GM12872 (cell line): ENCODE measurements around the gene C2.

Experiments used
- TF ChIP-seq, protein P1 (sequence below): IDR thresholded peaks from 3 replicates; pipeline ENCODE4 v1.5.1; 2011; ENCODE audit warnings: low read depth, mild to moderate bottlenecking, low read length, moderate library complexity; ENCODE audit not compliant: insufficient read depth

C2 gene

DNA sequence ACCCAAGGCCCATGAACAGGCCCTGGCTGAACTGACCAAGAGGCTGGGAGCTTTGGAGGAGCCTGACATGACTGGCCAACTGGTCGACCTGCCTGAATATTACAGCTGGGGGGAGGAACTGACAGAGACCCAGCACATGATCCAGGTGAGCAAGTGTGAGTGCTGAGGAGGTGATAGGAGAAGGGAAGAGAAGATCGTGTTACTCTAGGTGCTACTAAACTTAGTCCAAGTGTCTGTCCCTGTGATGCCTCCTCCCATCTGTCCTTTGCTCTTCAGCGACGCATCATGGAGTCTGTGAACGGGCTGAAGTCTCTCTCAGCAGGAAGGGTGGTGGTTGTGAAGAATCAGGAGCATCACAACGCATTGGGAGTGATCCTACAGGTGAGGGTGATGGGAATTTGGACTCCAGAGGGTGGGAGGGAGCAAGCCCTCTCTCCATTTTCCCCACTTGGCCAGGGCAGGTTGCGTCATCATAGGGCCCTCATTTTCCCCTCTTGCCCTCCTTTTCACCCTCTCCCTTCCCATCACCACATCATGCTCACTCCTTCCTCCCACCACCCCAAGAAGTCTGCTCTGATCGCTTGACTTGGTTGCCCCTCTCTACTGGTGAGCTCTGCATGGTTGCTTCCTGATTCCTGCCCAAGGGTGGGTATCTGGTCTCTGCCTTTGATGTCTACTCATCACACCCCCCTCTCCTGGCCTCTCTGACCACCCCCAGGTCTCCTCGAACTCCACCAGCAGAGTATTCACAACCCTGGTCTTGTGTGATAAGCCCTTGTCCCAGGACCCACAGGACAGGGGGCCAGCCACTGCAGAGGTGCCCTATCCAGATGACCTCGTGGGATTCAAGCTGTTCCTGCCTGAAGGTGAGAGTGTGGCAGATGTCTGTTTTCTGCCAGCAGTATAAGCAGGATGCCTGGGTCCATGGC lies 39.7 kb downstream of the C2 start:
- TF ChIP-seq, protein P1, sequence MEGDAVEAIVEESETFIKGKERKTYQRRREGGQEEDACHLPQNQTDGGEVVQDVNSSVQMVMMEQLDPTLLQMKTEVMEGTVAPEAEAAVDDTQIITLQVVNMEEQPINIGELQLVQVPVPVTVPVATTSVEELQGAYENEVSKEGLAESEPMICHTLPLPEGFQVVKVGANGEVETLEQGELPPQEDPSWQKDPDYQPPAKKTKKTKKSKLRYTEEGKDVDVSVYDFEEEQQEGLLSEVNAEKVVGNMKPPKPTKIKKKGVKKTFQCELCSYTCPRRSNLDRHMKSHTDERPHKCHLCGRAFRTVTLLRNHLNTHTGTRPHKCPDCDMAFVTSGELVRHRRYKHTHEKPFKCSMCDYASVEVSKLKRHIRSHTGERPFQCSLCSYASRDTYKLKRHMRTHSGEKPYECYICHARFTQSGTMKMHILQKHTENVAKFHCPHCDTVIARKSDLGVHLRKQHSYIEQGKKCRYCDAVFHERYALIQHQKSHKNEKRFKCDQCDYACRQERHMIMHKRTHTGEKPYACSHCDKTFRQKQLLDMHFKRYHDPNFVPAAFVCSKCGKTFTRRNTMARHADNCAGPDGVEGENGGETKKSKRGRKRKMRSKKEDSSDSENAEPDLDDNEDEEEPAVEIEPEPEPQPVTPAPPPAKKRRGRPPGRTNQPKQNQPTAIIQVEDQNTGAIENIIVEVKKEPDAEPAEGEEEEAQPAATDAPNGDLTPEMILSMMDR, result no peak

DNA sequence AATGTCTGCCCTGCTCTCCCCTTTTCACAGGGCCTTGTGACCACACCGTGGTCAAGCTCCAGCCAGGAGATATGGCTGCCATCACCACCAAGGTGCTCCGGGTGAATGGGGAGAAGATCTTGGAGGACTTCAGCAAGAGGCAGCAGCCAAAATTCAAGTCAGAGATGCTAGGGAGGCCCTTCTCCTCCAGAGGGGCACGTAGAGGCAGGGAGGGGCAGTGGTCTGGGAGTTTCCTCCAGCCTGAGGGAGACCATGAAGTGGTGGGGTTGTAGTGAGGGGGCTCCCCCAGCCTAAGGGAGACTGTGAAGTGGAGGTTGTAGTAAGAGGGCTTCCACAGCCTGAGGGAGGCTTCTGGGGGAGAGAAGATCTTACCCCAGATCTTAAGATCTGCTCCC lies 40.4 kb downstream of the C2 start:
- TF ChIP-seq, protein P1, result no peak

DNA sequence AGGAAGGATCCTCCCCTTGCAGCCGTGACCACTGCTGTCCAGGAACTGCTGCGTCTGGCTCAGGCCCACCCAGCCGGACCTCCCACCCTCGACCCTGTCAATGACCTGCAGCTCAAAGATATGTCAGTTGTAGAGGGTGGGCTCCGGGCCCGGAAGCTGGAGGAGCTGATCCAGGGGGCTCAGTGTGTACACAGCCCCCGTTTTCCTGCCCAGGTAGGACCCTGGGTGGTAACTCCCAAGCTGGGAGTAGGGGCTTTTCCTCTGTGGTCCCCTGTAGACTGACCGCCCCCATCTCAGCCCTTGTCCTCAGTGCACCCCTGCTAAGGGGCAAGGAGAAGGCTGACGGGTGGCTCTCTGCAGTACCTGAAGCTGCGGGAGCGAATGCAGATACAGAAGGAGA lies 40.8 kb downstream of the C2 start:
- TF ChIP-seq, protein P1, result no peak

DNA sequence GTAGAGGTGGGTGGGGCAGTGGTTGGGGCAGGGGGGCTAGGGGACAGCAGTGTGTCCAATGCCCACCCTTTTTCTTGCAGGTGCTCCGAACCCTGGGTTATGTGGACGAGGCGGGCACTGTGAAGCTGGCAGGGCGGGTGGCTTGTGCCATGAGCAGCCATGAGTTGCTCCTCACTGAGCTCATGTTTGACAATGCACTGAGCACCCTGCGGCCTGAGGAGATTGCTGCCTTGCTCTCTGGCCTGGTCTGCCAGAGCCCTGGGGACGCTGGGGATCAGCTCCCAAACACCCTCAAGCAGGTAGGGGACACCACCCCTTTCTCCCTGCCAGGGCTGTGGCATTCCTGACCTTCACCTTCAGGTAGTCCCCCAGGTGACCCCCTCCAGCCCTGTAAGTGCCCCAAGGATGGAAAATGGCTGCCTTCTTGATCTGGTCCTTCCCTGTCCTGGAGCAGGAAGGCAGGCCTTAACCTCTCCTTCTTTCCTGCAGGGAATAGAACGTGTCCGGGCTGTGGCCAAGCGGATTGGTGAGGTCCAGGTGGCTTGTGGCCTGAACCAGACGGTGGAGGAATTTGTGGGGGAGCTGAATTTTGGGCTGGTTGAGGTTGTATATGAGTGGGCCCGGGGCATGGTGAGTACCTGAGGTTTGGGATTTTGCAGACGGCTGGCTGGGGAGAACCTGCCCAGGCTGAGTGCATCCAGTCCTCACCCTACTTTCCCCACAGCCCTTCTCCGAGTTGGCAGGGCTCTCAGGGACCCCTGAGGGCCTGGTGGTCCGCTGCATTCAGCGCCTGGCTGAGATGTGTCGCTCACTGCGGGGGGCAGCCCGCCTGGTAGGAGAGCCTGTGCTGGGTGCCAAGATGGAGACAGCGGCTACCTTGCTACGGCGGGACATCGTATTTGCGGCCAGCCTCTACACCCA lies 41.5 kb downstream of the C2 start:
- TF ChIP-seq, protein P1, result no peak

DNA sequence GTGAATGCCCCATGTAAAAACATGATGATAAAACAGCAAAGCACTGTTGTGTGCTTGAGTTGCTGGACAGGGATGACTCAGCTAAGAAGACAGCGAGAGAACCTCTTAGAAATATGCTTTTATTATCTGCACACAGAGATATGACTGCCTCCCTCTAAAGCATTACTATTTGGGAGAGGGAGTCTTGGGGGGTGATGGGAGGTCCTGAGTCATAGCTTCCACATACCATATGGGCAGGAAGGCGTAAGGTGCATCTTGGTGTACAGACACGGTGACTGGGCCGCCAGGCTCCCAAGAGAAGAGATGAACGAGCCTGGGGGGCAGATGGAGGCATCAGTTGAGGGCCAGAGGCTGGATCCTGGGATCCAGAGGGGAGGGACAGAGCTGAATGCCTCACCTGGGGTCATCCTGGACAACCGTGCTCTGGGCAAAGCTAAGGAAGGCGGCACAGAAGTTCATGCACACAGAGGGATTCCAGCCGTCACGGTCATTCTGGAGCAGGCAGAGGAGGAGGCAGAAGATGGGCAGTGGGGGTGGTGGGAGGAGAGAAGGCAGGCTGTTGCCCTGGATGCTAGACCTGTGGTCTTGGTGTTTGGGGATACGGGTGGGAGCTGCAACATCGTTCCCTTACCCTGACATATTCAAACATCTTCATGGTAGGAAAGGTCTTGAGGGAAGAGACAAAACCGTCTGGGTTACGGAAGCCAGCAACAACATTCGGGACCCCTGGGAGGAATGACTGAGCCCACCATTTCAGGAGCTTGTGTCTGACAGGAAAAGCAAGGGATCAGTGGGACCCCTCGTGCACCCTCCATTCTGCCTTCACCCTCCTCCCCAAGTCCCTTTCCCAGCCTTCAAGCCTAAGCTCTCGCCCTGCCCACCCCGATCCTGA lies 42.4 kb downstream of the C2 start:
- TF ChIP-seq, protein P1, result no peak

DNA sequence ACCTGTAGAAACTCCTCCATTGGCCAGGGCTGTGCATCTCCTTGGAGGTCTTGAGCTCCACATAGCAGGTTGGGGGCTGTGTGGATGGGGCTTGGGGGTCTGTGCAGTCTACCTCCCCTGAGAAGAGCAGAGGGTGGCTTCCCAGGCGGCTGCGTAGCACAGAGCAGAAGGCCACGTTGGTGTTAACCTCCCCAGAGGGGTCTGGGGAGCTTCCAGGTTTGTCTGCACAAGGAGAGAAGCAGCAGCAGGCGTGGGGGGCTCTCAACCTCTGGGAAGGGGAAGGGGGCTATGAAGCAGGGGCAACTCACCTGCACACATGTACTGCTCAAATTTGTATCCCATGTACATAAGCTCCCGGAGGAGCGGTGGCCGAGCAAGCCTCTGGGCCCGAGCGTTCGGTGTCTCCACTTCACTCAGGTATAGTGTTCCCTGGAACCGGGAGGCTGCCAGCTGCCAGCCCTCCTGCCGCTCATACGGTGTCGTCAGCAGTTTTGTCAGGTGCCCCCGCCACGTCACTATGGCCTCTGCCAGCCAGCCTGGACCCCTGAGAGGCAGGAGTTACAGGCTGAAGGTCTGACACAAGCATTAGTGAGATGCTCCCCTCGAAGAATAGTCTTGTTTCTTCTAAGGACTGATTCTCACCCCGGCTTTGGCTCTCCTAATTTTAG lies 43.2 kb downstream of the C2 start:
- TF ChIP-seq, protein P1, result no peak
